HUES48 (cell line): ENCODE measurements around the gene ARSK.

Experiments used
- H3K27ac ChIP-seq: one replicate; pipeline ENCODE4 v1.7.0; 2013; ENCODE audit warnings: low read depth, low read length, inconsistent platforms
- H3K27me3 ChIP-seq: 2 replicates; pipeline ENCODE4 v1.6.1; 2013; ENCODE audit warnings: mild to moderate bottlenecking, low read length; ENCODE audit not compliant: control insufficient read depth, insufficient read depth
- H3K36me3 ChIP-seq: 2 replicates; pipeline ENCODE4 v1.6.1; 2013; ENCODE audit warnings: low read length; ENCODE audit not compliant: control insufficient read depth, insufficient read depth
- H3K4me1 ChIP-seq: 2 replicates; pipeline ENCODE4 v1.6.1; 2013; ENCODE audit warnings: mild to moderate bottlenecking, low read length; ENCODE audit not compliant: control insufficient read depth, insufficient read depth
- H3K4me3 ChIP-seq: 2 replicates; pipeline ENCODE4 v1.5.1; 2013; ENCODE audit warnings: mild to moderate bottlenecking, low read depth, low read length
- H3K9ac ChIP-seq: 2 replicates; pipeline ENCODE4 v1.6.1; 2013; ENCODE audit warnings: mild to moderate bottlenecking, low read depth, low read length, moderate library complexity
- H3K9me3 ChIP-seq: 2 replicates; pipeline ENCODE4 v1.6.1; 2013; ENCODE audit warnings: low read length; ENCODE audit not compliant: control insufficient read depth, insufficient read depth

The ARSK gene

DNA sequence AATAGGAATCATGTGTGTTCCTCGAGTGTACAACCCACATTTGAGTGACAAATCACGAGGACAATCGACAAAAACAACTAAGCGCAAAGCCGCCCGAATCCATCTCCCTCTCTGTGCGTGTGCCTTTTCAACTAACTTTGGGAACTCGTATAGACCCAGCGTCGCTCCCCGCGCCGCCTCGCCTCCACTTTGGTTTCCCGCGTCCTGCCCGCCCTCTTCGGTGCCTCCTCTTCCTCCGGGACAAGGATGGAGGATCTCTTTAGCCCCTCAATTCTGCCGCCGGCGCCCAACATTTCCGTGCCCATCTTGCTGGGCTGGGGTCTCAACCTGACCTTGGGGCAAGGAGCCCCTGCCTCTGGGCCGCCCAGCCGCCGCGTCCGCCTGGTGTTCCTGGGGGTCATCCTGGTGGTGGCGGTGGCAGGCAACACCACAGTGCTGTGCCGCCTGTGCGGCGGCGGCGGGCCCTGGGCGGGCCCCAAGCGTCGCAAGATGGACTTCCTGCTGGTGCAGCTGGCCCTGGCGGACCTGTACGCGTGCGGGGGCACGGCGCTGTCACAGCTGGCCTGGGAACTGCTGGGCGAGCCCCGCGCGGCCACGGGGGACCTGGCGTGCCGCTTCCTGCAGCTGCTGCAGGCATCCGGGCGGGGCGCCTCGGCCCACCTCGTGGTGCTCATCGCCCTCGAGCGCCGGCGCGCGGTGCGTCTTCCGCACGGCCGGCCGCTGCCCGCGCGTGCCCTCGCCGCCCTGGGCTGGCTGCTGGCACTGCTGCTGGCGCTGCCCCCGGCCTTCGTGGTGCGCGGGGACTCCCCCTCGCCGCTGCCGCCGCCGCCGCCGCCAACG lies 65.3 kb downstream of the ARSK start, which contains the start of gene GPR150:
Gene GPR150 (plus strand): TSS at position 58 of the 840 bp plus-strand sequence. CDS start 189 bp downstream, at position 247.
- H3K36me3 ChIP-seq, result no peaks in the 10 kb centered on the region
- H3K27ac ChIP-seq, result no peak within 1 kb of the TSS
- peaks cover 64% of the 10 kb centered on the region for H3K27me3 ChIP-seq
- H3K9me3 ChIP-seq, result no peaks in the 10 kb centered on the region
- H3K4me3 ChIP-seq, result peak within 1 kb of the TSS; percentile 63
- H3K9ac ChIP-seq, result peak within 1 kb of the TSS; percentile 23; the same call in 1 of the 2 replicates
- peaks cover 5% of the 10 kb centered on the region; the same call in 1 of the 2 replicates for H3K4me1 ChIP-seq

DNA sequence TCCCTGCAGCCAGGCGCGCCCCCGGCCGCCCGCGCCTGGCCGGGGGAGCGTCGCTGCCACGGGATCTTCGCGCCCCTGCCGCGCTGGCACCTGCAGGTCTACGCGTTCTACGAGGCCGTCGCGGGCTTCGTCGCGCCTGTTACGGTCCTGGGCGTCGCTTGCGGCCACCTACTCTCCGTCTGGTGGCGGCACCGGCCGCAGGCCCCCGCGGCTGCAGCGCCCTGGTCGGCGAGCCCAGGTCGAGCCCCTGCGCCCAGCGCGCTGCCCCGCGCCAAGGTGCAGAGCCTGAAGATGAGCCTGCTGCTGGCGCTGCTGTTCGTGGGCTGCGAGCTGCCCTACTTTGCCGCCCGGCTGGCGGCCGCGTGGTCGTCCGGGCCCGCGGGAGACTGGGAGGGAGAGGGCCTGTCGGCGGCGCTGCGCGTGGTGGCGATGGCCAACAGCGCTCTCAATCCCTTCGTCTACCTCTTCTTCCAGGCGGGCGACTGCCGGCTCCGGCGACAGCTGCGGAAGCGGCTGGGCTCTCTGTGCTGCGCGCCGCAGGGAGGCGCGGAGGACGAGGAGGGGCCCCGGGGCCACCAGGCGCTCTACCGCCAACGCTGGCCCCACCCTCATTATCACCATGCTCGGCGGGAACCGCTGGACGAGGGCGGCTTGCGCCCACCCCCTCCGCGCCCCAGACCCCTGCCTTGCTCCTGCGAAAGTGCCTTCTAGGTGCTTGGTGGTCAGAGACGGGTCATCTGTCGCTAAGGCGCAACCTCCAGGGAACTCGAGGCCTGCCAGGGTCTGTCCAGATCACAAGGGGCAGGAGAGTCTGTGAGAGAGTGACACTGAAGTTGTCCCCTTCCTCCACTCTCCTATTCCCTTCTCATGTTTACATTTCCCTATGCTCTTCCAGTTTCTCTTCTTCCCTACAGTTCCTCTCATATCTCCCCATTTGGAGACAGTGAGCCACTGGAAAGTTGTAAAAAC lies 66.3 kb downstream of the ARSK start:
- H3K9me3 ChIP-seq, result 0 out of 2 replicates have a peak, but pooled peaks cover under 1% of the 10 kb centered on the region
- peaks cover 5% of the 10 kb centered on the region; the same call in 1 of the 2 replicates for H3K4me1 ChIP-seq
- peaks cover 64% of the 10 kb centered on the region for H3K27me3 ChIP-seq
- H3K36me3 ChIP-seq, result no peaks in the 10 kb centered on the region
- H3K9ac ChIP-seq, result peak overlapping the region; percentile 23; the same call in 1 of the 2 replicates
- H3K27ac ChIP-seq, result no peak overlapping the region
- peak overlapping the region; percentile 63 for H3K4me3 ChIP-seq

DNA sequence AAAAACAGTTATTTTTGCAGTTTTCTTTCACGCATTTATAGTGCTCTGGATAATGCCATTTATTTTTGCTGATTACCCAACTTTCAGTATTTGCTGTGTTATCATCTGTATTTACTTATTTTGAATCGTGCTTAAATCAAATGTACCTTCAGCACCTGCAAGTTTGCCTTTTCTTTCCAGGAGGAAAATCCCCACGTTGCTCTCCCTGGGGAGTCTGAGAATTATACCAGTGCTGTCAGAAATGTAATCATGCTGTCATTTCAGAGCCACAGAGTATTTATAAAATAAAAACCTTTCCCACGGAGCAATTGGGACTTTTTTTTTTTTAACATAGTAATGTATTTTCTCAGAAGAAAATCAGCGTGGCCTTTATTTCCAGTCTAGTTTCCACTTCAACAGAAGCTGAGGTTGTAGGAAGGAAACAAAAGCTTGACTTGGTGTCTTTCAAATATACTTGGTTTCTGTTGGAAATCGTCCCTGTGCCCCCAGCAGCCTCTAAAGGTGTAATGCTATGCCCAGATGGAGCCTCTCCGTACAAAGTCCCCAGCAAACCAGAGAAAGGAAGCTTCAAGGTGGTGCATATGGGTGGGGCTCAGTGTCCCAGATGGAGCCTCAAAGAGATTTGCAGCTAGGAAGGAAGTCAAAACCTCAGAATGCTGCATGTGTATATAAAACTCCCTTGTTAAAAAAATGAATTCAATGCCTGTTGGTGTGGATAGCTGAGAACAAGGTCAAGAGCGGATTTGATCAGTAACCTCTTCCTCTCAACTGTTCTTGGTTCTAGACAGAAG lies 67.1 kb downstream of the ARSK start:
- Histone ChIP-seq H3K9ac (no peak overlapping the region), H3K4me3 (no peak overlapping the region), H3K27me3 (peaks cover 64% of the 10 kb centered on the region), H3K36me3 (no peaks in the 10 kb centered on the region), H3K27ac (no peak overlapping the region), H3K9me3 (0 out of 2 replicates have a peak, but pooled peaks cover 4% of the 10 kb centered on the region), H3K4me1 (peaks cover 5% of the 10 kb centered on the region; the same call in 1 of the 2 replicates)

DNA sequence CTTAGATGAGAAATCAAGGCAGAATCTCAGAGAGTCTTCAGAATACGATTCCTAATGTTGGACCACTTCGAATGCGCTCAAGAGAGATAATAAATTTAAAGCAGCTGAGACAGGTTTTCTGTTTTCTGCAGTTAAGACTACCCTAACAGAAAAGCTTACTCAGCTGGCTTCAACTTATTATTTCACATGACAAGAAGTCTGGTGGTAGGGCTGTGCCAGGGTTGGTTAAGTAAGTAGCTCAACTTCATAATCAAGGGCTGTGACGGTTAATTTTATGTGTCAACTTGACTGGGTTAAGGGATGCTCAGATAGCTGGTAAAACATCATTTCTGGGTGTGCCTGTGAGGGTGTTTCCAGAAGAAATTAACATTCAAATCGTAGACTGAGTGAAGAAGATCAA lies 68.8 kb downstream of the ARSK start:
- no peaks in the 10 kb centered on the region for H3K36me3 ChIP-seq
- no peak overlapping the region for H3K4me3 ChIP-seq

DNA sequence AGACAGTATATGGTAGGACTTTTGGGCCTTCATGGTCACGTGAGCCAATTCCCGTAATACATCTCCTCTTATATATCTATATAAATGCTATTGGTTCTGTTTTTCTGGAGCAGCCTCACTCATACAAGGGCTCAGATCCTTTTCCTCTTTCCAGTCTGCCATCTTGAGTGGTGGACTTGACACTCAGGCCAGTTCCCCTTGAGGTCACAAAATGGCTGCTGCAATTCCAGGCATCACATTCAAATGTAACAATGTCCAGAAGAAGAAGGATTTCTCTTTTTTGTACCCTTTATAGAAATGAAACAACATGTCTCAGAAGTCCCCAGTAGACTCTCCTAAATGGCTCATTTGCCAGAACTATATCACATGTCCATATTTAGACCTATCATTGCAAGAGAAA lies 69.5 kb downstream of the ARSK start:
- Histone ChIP-seq H3K27me3 (peaks cover 45% of the 10 kb centered on the region), H3K9me3 (peaks cover 23% of the 10 kb centered on the region), H3K4me3 (no peak overlapping the region), H3K4me1 (peaks cover 5% of the 10 kb centered on the region; the same call in 1 of the 2 replicates), H3K9ac (no peak overlapping the region), H3K36me3 (no peaks in the 10 kb centered on the region), H3K27ac (no peak overlapping the region)

More for the DNA sequence above, 68.8 kb downstream of the ARSK start:
- no peak overlapping the region for H3K9ac ChIP-seq
- peaks cover 52% of the 10 kb centered on the region for H3K27me3 ChIP-seq
- peaks cover 5% of the 10 kb centered on the region; the same call in 1 of the 2 replicates for H3K4me1 ChIP-seq
- peaks cover 17% of the 10 kb centered on the region for H3K9me3 ChIP-seq
- H3K27ac ChIP-seq, result no peak overlapping the region

DNA sequence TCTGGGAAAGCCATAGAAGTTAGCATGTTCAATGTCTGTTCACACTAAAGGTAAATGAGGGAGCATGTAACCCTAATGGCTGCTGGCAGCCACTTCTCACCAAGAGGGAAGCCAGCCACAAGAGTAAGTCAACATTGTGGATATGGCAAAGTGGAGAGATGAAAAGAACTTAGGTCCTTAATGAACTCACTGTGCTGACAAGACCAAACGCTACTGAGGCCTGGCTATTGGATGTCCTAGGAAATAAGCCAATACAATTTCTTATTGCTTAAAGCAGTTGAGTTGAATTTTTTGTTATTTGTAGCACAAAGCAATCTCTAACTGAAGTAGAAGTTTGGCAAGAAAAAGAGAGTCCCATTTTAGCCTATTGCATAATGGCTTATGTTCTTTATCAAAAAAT lies 71.8 kb downstream of the ARSK start:
- no peak overlapping the region for H3K9ac ChIP-seq
- H3K4me1 ChIP-seq, result peaks cover 1% of the 10 kb centered on the region; the same call in 1 of the 2 replicates
- H3K36me3 ChIP-seq, result no peaks in the 10 kb centered on the region
- peaks cover 25% of the 10 kb centered on the region for H3K9me3 ChIP-seq
- peaks cover 22% of the 10 kb centered on the region for H3K27me3 ChIP-seq
- H3K27ac ChIP-seq, result no peak overlapping the region
- no peak overlapping the region for H3K4me3 ChIP-seq

DNA sequence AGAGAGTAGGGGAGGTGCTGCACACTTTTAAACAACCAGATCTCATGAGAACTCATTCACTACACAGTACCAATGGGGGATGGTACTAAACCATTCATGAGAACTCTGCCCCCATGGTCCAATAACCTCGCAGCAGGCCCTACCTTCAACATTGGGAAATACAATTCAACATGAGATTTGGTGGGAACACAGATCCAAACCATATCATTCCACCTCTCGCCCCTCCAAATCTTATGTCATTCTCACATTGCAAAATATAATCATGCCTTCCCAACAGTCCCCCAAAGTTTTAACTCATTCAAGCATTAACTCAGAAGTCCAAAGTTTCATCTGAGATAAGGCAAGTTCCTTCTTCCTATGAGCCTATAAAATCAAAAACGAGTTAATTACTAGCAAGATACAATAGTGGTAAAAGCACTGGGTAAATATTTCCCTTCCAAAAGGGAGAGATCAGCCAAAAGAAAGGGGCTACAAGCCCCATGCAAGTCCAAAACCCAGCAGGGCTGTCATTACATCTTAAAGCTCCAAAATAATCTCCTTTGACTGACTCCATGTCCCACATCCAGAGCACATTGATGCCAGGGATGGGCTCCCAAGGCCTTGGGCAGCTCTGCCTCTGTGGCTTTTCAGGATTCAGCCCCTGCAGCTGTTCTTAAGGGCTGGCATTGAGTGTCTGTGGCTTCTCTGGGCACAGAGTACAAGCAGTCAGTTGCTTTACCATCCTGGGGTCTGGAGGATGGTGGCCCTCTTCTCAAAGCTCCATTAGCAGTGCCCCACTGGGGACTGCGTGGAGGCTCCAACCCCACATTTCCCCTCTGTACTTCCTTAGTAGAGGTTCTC lies 73.3 kb downstream of the ARSK start:
- H3K27me3 ChIP-seq, result peaks cover 7% of the 10 kb centered on the region
- H3K36me3 ChIP-seq, result no peaks in the 10 kb centered on the region
- no peak overlapping the region for H3K4me3 ChIP-seq

DNA sequence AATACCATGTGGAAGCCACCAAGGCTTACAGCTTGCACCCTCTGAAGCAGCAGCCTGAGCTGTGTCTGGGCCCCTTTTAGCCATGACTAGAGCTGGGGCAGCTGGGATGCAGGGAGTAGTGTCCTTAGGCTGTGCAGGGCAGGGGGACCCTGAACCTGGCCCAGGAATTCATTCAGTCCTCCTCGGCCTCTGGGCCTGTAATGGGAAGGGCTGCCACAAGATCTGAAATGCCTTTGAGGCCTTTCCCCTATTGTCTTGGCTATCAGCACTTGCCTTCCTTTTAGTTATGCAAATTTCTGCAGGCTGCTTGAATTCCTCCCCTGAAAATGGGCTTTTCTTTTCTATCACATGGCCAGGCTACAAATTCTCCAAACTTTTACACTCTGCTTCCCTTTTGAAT lies 74.0 kb downstream of the ARSK start:
- Histone ChIP-seq H3K9me3 (peaks cover 25% of the 10 kb centered on the region), H3K27me3 (no peaks in the 10 kb centered on the region), H3K4me1 (no peaks in the 10 kb centered on the region), H3K27ac (no peak overlapping the region), H3K4me3 (no peak overlapping the region), H3K9ac (no peak overlapping the region), H3K36me3 (no peaks in the 10 kb centered on the region)

More for the DNA sequence above, 73.3 kb downstream of the ARSK start:
- Histone ChIP-seq H3K9me3 (peaks cover 25% of the 10 kb centered on the region), H3K27ac (no peak overlapping the region), H3K4me1 (no peaks in the 10 kb centered on the region), H3K9ac (no peak overlapping the region)

DNA sequence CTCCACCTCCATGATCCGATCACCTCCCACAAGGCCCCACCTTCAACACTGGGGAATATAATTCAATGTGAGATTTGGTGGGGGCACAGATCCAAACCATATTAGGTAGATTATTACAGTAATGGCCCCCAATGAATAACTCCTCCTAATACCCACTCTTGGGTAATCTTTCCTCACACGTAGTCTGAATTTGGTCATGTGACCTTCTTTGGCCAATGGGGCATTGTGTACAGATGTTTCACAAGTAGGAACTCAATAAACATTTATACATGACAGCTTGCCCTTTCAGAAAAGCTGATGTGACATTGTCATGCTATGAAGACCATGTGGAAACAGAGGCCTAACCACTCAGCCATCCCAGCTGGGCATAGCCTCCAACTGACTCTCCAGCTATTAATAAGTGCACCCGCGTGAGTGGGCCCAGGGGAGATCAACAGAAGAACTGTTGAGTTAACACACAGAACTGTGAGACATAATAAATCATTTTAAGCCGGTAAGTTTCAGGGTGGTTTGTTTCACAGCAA lies 75.6 kb downstream of the ARSK start:
- Histone ChIP-seq H3K36me3 (no peaks in the 10 kb centered on the region), H3K27ac (no peak overlapping the region)

More for the DNA sequence above, 75.6 kb downstream of the ARSK start:
- H3K9me3 ChIP-seq, result peaks cover 25% of the 10 kb centered on the region
- H3K4me1 ChIP-seq, result no peaks in the 10 kb centered on the region
- H3K27me3 ChIP-seq, result no peaks in the 10 kb centered on the region
- no peak overlapping the region for H3K9ac ChIP-seq
- H3K4me3 ChIP-seq, result no peak overlapping the region
